Keratinocyte (primary cell): ENCODE results near the gene DUSP11. TPM values are rescaled to one million over a fixed set of nuclear protein-coding genes. Genes with fewer than 3 reads are reported as not detected.
"Not testable (repeated sequence)": the region's sequence is repeated elsewhere in the genome, so short reads cannot be mapped to it uniquely, and the experiment has no call there.

Source experiments
- DNase-seq: peaks from one replicate; pipeline ENCODE4 v3.0.0-alpha.2; 2011; ENCODE audit warnings: low read depth, missing footprints, low spot score
- FAIRE-seq: peaks from 2 replicates; lab custom pipeline; 2011; peaks lifted over from hg19 to GRCh38; lab: Jason Lieb, UNC
- H2AFZ ChIP-seq: 2 replicates; pipeline ENCODE4 v1.6.0; 2012; ENCODE audit warnings: low read length, control low read depth, inconsistent platforms; ENCODE audit not compliant: control insufficient read depth
- H3K27ac ChIP-seq: 2 replicates; pipeline ENCODE4 v1.5.1; 2011; ENCODE audit warnings: low read length; ENCODE audit not compliant: control insufficient read depth, insufficient read depth
- H3K27me3 ChIP-seq: 3 replicates; pipeline ENCODE4 v1.6.0; 2011; ENCODE audit warnings: low read length; ENCODE audit not compliant: control insufficient read depth, insufficient read depth; ENCODE audit errors: extremely low read depth
- H3K36me3 ChIP-seq, 2 experiments: 2 replicates in 1 of 2; 3 replicates in 1 of 2; pipeline ENCODE4 v1.5.1; 2011; ENCODE audit warnings: low read length in 2 of 2, mild to moderate bottlenecking in 1 of 2; ENCODE audit not compliant: control insufficient read depth in 2 of 2, insufficient read depth in 2 of 2; ENCODE audit errors: extremely low read depth in 1 of 2
- H3K4me1 ChIP-seq: 3 replicates; pipeline ENCODE4 v1.5.1; 2011; ENCODE audit warnings: low read length; ENCODE audit not compliant: control insufficient read depth, insufficient read depth; ENCODE audit errors: extremely low read depth
- H3K4me2 ChIP-seq: 3 replicates; pipeline ENCODE4 v1.6.0; 2011; ENCODE audit warnings: low read depth, low read length; ENCODE audit not compliant: control insufficient read depth, insufficient read depth; ENCODE audit errors: extremely low read depth
- H3K4me3 ChIP-seq, 3 experiments: fragments of 200-600 bp in 1 of 3; sonication (generic) in 1 of 3; 2 replicates in 2 of 3; 3 replicates in 1 of 3; pipeline ENCODE4 v1.5.1; 2011 to 2016; ENCODE audit warnings: low read length in 3 of 3, mild to moderate bottlenecking in 3 of 3, control low read depth in 2 of 3, inconsistent platforms in 1 of 3, low read depth in 1 of 3, mixed read lengths in 1 of 3, mixed run types in 1 of 3, moderate library complexity in 1 of 3; ENCODE audit not compliant: control insufficient read depth in 2 of 3, insufficient read depth in 2 of 3; ENCODE audit errors: extremely low read depth in 1 of 3
- H3K79me2 ChIP-seq: 2 replicates; pipeline ENCODE4 v1.6.0; 2012; ENCODE audit warnings: low read length; ENCODE audit not compliant: control insufficient read depth, insufficient read depth
- H3K9ac ChIP-seq: 3 replicates; pipeline ENCODE4 v1.6.0; 2011; ENCODE audit warnings: low read length; ENCODE audit not compliant: control insufficient read depth, insufficient read depth; ENCODE audit errors: extremely low read depth
- H3K9me1 ChIP-seq: 3 replicates; pipeline ENCODE4 v1.6.0; 2011; ENCODE audit warnings: low read length; ENCODE audit not compliant: control insufficient read depth, insufficient read depth; ENCODE audit errors: extremely low read depth
- H3K9me3 ChIP-seq: 2 replicates; pipeline ENCODE4 v1.5.1; 2012; ENCODE audit warnings: low read depth, low read length; ENCODE audit not compliant: control insufficient read depth
- H4K20me1 ChIP-seq: 3 replicates; pipeline ENCODE4 v1.6.0; 2011; ENCODE audit warnings: low read length; ENCODE audit not compliant: control insufficient read depth, insufficient read depth; ENCODE audit errors: extremely low read depth
- CTCF ChIP-seq, 3 experiments: IDR thresholded peaks in 1 of 3; conservative IDR thresholded peaks in 1 of 3; optimal IDR thresholded peaks in 1 of 3; 2 replicates in 2 of 3; 3 replicates in 1 of 3; pipeline versions ENCODE3 to v1.5.1; 2011; ENCODE audit warnings: low read length in 3 of 3, mild to moderate bottlenecking in 3 of 3, moderate library complexity in 2 of 3, control low read depth in 1 of 3, inconsistent platforms in 1 of 3; ENCODE audit not compliant: insufficient read depth in 2 of 3; ENCODE audit errors: extremely low read depth in 1 of 3
- EZH2 ChIP-seq: IDR thresholded peaks from one replicate; pipeline ENCODE4 v1.6.1; 2012; ENCODE audit warnings: inconsistent platforms, mild to moderate bottlenecking, low read length, moderate library complexity
- dilution Hi-C: fragments of 300-500 bp; cut with MboI; formaldehyde crosslinking; loops from one replicate; pipeline ENCODE4 v1.7.0; 2020; ENCODE audit warnings: low sequenced_read_pairs; ENCODE audit not compliant: extremely low pct_ligation_motif_present
- polyA plus RNA-seq, 5 experiments: library from polyadenylated mRNA; depleted of rRNA in 3 of 5; stranded (reverse) in 3 of 5; stranded (forward) in 1 of 5; unstranded in 1 of 5; fragments of >200 nt; gene quantifications; 1 replicate in 1 of 5; 2 replicates in 3 of 5; 3 replicates in 1 of 5; pipeline versions ENCODE4 v1.2.1 to v1.2.3, GENCODE V29; 2011 to 2012; ENCODE audit warnings: missing spikeins in 2 of 5, low read depth in 1 of 5, low replicate concordance in 1 of 5

DUSP11 gene
- polyA plus RNA-seq, 1 donor (not counting 4 experiments of a cell fraction or from before 2014, with no cell fraction given): 83.7 TPM

- DNase-seq (no peak), FAIRE-seq (no peak)
- H3K4me3 ChIP-seq: no peak overlapping the region
- H3K9me1 ChIP-seq: no peaks in the 10 kb centered on the region
- no peaks in the 10 kb centered on the region for H3K9me3 ChIP-seq
- no peaks in the 10 kb centered on the region for H3K27me3 ChIP-seq
- no peak overlapping the region for H3K27ac ChIP-seq
- no peaks in the 10 kb centered on the region for H3K79me2 ChIP-seq
- peaks cover 31 to 36% of the 10 kb centered on the region in 2 experiments for H3K36me3 ChIP-seq
- no peak overlapping the region for H3K4me2 ChIP-seq
- dilution Hi-C loops: no loop called here
- TF ChIP-seq CTCF (optimal IDR thresholded peaks at IDR 0.05 in 1 of 3, IDR thresholded peaks at IDR 0.05 in 1 of 3, conservative IDR thresholded peaks at IDR 0.05 in 1 of 3; ENCODE audit: extremely low read depth in 1 of 3, insufficient read depth in 2 of 3, low read length in 3 of 3) (no peak), EZH2 (no peak)
- no peaks in the 10 kb centered on the region for H4K20me1 ChIP-seq
- H3K4me1 ChIP-seq: no peaks in the 10 kb centered on the region
- no peak overlapping the region for H2AFZ ChIP-seq
- no peak overlapping the region for H3K9ac ChIP-seq
Observed at GRCh38 chr2:73759904-73760303, 20.0 kb downstream of the DUSP11 start.

- Histone ChIP-seq H3K27ac (no peak overlapping the region), H3K9me1 (no peaks in the 10 kb centered on the region), H3K36me3 (peaks cover 29 to 36% of the 10 kb centered on the region in 2 experiments), H3K4me2 (no peak overlapping the region), H3K4me3 (no peak overlapping the region), H3K9ac (no peak overlapping the region), H4K20me1 (no peaks in the 10 kb centered on the region), H2AFZ (no peak overlapping the region), H3K27me3 (no peaks in the 10 kb centered on the region), H3K79me2 (no peaks in the 10 kb centered on the region), H3K4me1 (no peaks in the 10 kb centered on the region), H3K9me3 (no peaks in the 10 kb centered on the region)
- FAIRE-seq: no peak
- no peak for TF ChIP-seq CTCF (optimal IDR thresholded peaks at IDR 0.05 in 1 of 3, IDR thresholded peaks at IDR 0.05 in 1 of 3, conservative IDR thresholded peaks at IDR 0.05 in 1 of 3; ENCODE audit: extremely low read depth in 1 of 3, insufficient read depth in 2 of 3, low read length in 3 of 3)
- no peak for TF ChIP-seq EZH2
- no peak for DNase-seq
- dilution Hi-C loops: no loop called here
Observed at GRCh38 chr2:73759285-73759764, 20.6 kb downstream of the DUSP11 start.

- FAIRE-seq, H4K20me1 ChIP-seq: not testable (repeated sequence)
- H3K36me3 ChIP-seq: peaks cover 40 to 51% of the 10 kb centered on the region in 2 experiments
Observed at GRCh38 chr2:73754332-73754731, 25.6 kb downstream of the DUSP11 start.

More at GRCh38 chr2:73754332-73754731, 25.6 kb downstream of the DUSP11 start:
- H3K79me2 ChIP-seq, H3K9me3 ChIP-seq, dilution Hi-C loops, H3K9me1 ChIP-seq, H2AFZ ChIP-seq, H3K4me3 ChIP-seq, H3K4me2 ChIP-seq, DNase-seq, H3K9ac ChIP-seq, H3K27ac ChIP-seq, H3K4me1 ChIP-seq, H3K27me3 ChIP-seq: not testable (repeated sequence)
